Activated naive CD4-positive, alpha-beta T cell treated with anti-CD3 and anti-CD28 coated beads, Interleukin-2, amount 50 U/mL, for 16 hours (primary cell): ENCODE results near the gene SCP2.
"Not testable (repeated sequence)": the region's sequence is repeated elsewhere in the genome, so short reads cannot be mapped to it uniquely, and the experiment has no call there.

Experiments used
- DNase-seq: peaks from one replicate; pipeline ENCODE4 v3.0.0-alpha.2; 2020

The SCP2 gene

GRCh38 chr1:52917581-52917980 lies 9.5 kb upstream of the SCP2 start:
- DNase-seq: no peak

GRCh38 chr1:52918201-52918600 lies 8.9 kb upstream of the SCP2 start:
- DNase-seq: no peak

GRCh38 chr1:52919051-52919722 lies 7.9 kb upstream of the SCP2 start:
- no peak for DNase-seq

GRCh38 chr1:52919723-52920483 lies 7.2 kb upstream of the SCP2 start:
- DNase-seq: no peak

GRCh38 chr1:52920791-52921291 lies 6.2 kb upstream of the SCP2 start:
- no peak for DNase-seq

GRCh38 chr1:52925571-52926005 lies 1.5 kb upstream of the SCP2 start:
- no peak for DNase-seq

- no peak for DNase-seq
These were observed 238 bp upstream of the SCP2 start for GRCh38 chr1:52926864-52927211.

GRCh38 chr1:52928015-52928404 lies 934 bp downstream of the SCP2 start:
- no peak for DNase-seq

- DNase-seq: no peak
These were observed 1.9 kb downstream of the SCP2 start for GRCh38 chr1:52929019-52929418.

- no peak for DNase-seq
These were observed 10.5 kb downstream of the SCP2 start for GRCh38 chr1:52937433-52938182.

GRCh38 chr1:52938183-52938451 lies 11.0 kb downstream of the SCP2 start:
- no peak for DNase-seq

- no peak for DNase-seq
These were observed 16.9 kb downstream of the SCP2 start for GRCh38 chr1:52943876-52944416.

GRCh38 chr1:52944566-52944965 lies 17.5 kb downstream of the SCP2 start:
- DNase-seq: no peak

GRCh38 chr1:52947490-52947889 lies 20.4 kb downstream of the SCP2 start:
- no peak for DNase-seq

- DNase-seq: not testable (repeated sequence)
These were observed 22.5 kb downstream of the SCP2 start for GRCh38 chr1:52949602-52950001.

- no peak for DNase-seq
These were observed 25.0 kb downstream of the SCP2 start for GRCh38 chr1:52952112-52952511.

GRCh38 chr1:52955129-52955970 lies 28.3 kb downstream of the SCP2 start:
- no peak for DNase-seq

- DNase-seq: no peak
These were observed 36.0 kb downstream of the SCP2 start for GRCh38 chr1:52963101-52963500.

- no peak for DNase-seq
These were observed 40.6 kb downstream of the SCP2 start for GRCh38 chr1:52967666-52968065.

- not testable (repeated sequence) for DNase-seq
These were observed 42.2 kb downstream of the SCP2 start for GRCh38 chr1:52969234-52969633.

- no peak for DNase-seq
These were observed 43.1 kb downstream of the SCP2 start for GRCh38 chr1:52970149-52970548.

- DNase-seq: no peak
These were observed 46.8 kb downstream of the SCP2 start for GRCh38 chr1:52973841-52974240.
